ENCODE results near the gene WDR38. TPM values are rescaled to one million over a fixed set of nuclear protein-coding genes. Genes with fewer than 3 reads are reported as not detected.

Gene WDR38
- total RNA-seq, 6 experiments from 2014 or later, result not detected

GRCh38 chr9:124853605-124854143 is 414 bp downstream of the WDR38 start:
- Histone ChIP-seq H3K9me3 (no peaks in the 10 kb centered on the region), H3K4me3 (peak overlapping the region; percentile 20 to 50 (median 46)), H3K36me3 (peaks cover 0 to 18% (median 9%) of the 10 kb centered on the region in 4 donors), H3K27me3 (no peaks in the 10 kb centered on the region), H3K27ac (no peak overlapping the region), H3K4me1 (peaks cover 0 to 3% (median 0%) of the 10 kb centered on the region in 4 donors)
- ATAC-seq (peak in 1 of 4 donors; percentile 2), DNase-seq (no peak)
- TF ChIP-seq POLR2A (IDR thresholded peaks at IDR 0.05) (no peak), CTCF (IDR thresholded peaks at IDR 0.05) (no peak)
- WGBS (ENCODE audit: insufficient coverage, low coverage, low lambda C conversion rate, missing lambda C conversion rate), result 40% methylated on average over 1 of the region's 11 CpGs
- intact Hi-C loops (cut with DNase I), result loop anchor here (5.0 kb wide), 1 partner anchor 76 kb away; the partner anchor contains the start of gene OLFML2A (in 2 of the 2)

- no peak overlapping the region for H3K4me3 ChIP-seq
- H3K4me1 ChIP-seq, result peaks cover 0 to 3% (median 0%) of the 10 kb centered on the region in 4 donors
- WGBS (ENCODE audit: insufficient coverage, low coverage, low lambda C conversion rate, missing lambda C conversion rate), result 60% methylated on average over 2 of the region's 8 CpGs
- H3K27ac ChIP-seq, result no peak overlapping the region
- peaks cover 0 to 23% (median 12%) of the 10 kb centered on the region in 4 donors for H3K36me3 ChIP-seq
- H3K9me3 ChIP-seq, result no peaks in the 10 kb centered on the region
- intact Hi-C loops (cut with DNase I), result loop anchor here (5.0 kb wide), 1 partner anchor 77 kb away; the partner anchor contains the start of gene OLFML2A (in 2 of the 2)
- TF ChIP-seq CTCF (IDR thresholded peaks at IDR 0.05) (no peak), POLR2A (IDR thresholded peaks at IDR 0.05) (no peak)
- H3K27me3 ChIP-seq, result no peaks in the 10 kb centered on the region
- DNase-seq (no peak), ATAC-seq (no peak)
Measured at GRCh38 chr9:124854161-124854560, 901 bp downstream of the WDR38 start.

- Histone ChIP-seq H3K27ac (no peak overlapping the region), H3K9me3 (no peaks in the 10 kb centered on the region), H3K27me3 (no peaks in the 10 kb centered on the region), H3K36me3 (peaks cover 0 to 30% (median 15%) of the 10 kb centered on the region in 4 donors), H3K4me3 (no peak overlapping the region), H3K4me1 (peaks cover 0 to 7% (median 0%) of the 10 kb centered on the region in 4 donors)
- intact Hi-C loops (cut with DNase I), result loop anchor here (5.0 kb wide), 1 partner anchor 78 kb away; the partner anchor contains the start of gene OLFML2A (in 2 of the 2)
- TF ChIP-seq POLR2A (IDR thresholded peaks at IDR 0.05) (no peak), CTCF (IDR thresholded peaks at IDR 0.05) (no peak)
- ATAC-seq (no peak), DNase-seq (no peak)
- 28% methylated on average over 6 of the region's 7 CpGs for WGBS (ENCODE audit: insufficient coverage, low coverage, low lambda C conversion rate, missing lambda C conversion rate)
Measured at GRCh38 chr9:124854822-124855221, 1.6 kb downstream of the WDR38 start.

- intact Hi-C loops (cut with DNase I), result no loop called here
- DNase-seq, result no peak
- Histone ChIP-seq H3K36me3 (peaks cover 0 to 37% (median 19%) of the 10 kb centered on the region in 4 donors), H3K9me3 (no peaks in the 10 kb centered on the region), H3K4me1 (peaks cover 0 to 12% (median 3%) of the 10 kb centered on the region in 4 donors), H3K27me3 (no peaks in the 10 kb centered on the region), H3K27ac (no peak overlapping the region), H3K4me3 (no peak overlapping the region)
- no peak for TF ChIP-seq POLR2A (IDR thresholded peaks at IDR 0.05)
- no peak for TF ChIP-seq CTCF (IDR thresholded peaks at IDR 0.05)
- WGBS (ENCODE audit: insufficient coverage, low coverage, low lambda C conversion rate, missing lambda C conversion rate), result 59% methylated on average over 10 of the region's 18 CpGs
- no peak for ATAC-seq
Measured at GRCh38 chr9:124855566-124855943, 2.3 kb downstream of the WDR38 start.

Measured in right lobe of liver (tissue), 6 donors.